CD4-positive, alpha-beta T cell treated with Interferon alpha-2 for 1 hour (primary cell): Measurements from ENCODE around the gene GPR141.

ENCODE experiments used
- DNase-seq, 2 donors: peaks; one replicate each; pipeline ENCODE4 v3.0.0-alpha.2; 2020 to 2022

Gene GPR141, protein sequence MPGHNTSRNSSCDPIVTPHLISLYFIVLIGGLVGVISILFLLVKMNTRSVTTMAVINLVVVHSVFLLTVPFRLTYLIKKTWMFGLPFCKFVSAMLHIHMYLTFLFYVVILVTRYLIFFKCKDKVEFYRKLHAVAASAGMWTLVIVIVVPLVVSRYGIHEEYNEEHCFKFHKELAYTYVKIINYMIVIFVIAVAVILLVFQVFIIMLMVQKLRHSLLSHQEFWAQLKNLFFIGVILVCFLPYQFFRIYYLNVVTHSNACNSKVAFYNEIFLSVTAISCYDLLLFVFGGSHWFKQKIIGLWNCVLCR

DNA sequence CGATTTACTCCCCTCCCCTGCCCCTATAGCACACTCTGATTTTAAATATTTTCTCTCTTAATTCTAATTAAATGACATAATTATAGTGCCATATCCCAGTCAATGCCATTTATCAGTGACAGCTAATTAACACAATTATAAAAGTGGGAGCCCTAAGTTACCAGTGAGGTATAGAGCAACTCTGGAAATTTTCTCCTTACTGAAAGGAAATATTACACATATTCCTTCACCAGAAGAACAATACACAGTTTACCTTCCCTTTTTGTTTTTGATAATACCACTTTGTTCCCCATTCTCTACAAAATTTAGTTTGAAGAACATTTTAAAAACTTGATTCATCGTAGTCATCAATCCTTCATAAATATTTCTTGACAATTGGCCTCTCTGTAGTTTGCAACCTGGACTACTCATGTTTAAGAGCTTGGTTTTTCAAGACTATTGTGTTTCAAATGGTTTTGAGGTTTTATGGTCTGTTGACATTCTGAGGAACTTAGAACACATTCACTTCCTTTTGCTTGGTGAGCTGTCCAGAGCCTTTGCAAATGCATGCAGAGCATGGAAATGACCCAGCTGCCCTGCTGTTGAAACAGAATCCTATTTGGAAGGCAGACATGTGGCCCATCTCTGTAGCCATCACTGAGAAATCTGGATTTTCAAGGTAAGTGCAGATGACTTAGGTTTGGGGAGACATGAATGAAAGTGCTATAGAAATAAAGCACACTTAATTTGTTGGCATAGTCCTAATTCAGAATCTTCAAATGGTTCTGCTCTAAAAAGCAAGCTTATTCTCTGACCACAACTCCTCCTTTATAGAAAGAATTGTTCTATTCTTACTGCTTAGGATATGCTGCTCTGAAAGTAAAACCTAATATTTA is at the start of gene GPR141:
GPR141 (plus strand) TSS at position 521 of the 875 bp plus-strand sequence. CDS start 56,628 bp downstream, outside the sequence.
- DNase-seq = peak in 1 of 2 donors; percentile 20

DNA sequence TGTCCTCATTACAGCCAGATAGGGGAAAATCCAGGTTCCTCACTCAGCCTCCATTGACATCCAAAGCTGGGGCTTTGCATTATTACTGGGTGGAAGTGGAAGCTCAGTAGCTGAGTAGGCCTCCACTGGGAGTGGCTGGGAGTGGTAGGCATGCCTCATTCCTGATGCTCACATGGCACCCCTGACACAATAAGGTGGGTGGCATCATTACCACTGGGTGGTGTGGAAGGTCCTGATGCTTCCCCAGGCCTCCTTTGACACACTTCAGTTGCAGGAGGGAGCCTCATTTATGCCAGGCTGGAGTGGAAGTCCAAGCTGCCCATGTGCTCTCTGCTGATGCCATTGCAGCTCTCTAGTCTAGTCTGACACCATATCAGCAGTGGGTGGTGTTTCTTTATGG is 48.2 kb upstream of the GPR141 start:
- no peak for DNase-seq

DNA sequence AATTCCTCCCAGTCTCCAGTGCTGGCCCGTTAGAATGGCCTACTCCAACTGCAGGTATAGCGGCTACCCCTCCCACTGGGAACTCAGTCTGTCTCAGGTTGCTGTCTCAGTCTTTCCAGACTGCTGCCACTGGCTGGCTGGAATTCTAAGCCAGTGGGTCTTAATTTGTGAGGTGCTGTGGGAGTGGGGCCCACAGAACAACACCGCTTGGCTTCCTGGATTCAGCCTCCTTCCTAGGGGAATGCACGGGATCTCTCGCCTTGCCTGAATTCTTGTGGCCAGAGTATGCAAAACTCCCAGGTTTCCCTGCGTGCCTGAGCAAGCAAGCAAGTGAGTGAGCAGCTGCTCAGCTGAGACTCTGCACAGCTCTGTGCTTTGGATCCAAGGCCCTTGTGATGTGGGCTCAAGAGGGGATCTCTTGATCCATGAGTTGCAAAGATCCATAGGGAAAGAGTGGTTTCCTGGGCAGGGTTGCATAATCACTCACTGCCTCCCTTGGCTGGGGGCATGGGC is 41.5 kb upstream of the GPR141 start:
- no peak for DNase-seq

DNA sequence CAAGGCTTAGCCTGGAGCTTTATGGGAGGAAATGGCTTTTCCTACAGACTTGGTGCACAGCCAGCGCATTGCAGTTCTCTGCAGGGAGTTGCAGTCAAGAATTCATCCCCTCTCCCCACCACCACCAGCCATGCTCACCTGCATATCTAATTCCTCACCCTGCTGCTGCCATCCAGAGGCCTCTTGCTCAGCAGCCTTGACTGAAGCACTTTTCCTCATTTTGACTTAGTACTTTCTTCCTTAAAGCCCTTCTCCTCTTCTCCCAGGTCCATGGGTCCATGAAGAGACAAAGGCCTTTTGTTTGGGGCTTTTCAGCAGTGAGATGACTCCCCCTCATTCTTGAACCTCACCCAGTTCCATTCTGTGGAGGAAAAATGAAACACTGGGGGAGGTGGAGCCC is 39.7 kb upstream of the GPR141 start:
- no peak for DNase-seq

DNA sequence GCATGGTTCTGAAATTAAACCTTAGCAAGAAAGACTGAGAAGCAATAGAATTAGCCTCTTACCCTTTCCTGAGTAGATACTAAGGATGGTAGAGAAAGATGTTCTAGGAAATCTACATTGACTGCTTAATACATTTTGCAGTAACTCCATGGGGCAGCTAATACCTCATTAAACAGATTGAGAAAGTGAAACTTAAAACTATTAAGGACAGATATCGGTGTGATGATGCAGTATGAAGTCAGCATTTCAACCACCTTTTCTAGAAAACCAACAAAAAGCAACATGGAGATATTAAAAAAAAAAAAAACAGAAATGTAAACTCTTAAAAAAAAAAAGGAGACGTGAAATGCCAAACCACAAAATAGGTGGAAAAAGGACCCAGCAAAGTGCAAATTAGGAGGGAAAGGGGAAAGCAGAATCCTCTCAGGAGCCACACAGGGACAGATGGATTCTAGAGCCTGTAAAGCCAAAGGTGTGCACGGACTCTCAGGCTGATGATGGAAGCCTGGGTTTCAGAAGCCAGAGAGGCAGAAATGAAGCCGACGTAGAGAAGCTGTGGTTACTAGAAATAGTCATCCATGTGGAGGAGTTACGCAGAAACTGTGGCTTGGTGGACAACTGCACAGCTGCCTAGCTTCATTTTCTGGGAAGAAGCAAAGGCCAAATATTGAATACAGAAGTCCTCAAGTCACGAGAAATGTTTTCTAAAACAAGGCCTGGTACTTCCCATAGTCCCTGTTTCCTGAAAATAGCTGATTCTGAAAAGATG is 38.1 kb upstream of the GPR141 start:
- no peak for DNase-seq

DNA sequence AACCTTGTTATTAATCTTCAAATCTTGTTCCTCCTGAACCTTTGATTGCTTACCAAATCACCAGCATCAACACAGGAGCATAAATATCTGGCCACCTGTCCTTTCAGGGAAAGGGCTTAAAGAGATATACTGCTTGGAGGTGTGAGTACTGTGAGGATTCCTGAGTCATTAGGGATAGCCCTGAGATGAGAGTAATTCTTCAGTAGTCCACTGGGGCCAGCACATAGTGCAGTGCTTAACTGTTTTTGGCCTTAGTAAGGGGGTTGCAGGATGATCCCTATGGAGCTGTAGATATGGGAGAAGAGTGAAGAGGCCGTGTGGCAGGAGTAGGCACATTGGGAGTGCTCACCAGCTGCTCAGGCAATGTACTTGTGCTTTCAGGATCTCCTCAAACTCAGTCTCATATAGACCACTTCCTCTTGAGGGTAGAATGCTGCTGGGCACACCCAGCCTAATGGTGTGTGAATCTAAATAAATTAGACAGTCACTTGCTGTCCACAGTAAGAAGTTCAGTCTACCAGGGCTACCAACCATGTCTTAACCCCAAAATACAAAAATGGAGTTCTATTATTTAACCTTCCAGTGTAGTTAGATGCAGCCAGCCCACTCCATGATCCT is 26.5 kb upstream of the GPR141 start:
- DNase-seq = peak in 1 of 2 donors; percentile 25

DNA sequence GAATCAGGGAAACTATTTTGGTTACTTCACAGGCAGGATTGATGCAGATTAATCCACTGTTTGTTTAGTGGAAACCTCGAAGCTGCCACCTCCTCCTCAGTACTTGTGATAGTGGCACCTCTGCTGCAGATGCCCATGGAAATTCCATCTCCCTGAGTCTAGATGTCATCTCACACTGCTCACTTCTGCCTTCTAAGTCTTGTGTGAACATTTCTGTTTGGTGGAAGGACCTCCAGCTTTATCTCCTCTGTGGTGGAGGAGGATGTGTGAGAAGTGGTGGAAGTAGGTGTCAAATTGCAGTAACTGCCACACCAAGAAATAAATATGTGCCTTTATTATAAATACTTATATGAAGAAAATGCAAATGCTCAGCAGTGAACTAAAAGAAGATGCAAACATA is 25.8 kb upstream of the GPR141 start:
- DNase-seq = peak in 1 of 2 donors; percentile 31

DNA sequence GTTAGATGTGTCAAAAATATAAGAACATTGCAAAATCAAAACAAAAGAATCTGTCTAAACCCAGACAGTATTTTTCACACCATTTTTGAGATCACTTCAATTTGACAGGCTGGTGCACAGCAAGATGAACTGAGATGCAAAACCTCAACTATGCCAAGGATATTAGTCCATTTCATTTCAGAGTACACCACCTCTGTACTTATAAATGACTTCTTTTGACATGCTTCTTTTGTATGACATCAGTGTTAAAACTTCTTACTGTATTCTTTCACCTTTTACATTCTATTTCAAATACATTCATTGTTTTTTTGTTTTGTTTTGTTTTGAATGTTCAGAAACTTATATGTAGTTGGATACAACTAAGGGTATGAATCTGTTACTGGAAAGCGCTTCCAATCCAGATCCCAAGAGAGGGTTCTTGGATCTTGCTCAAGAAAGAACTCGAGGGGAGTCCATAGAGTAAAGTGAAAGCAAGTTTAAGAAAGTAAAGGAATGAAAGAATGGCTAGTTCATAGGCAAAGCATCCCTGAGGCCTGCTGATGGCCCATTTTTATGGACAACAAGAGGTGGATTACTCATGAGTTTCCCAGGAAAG is 23.5 kb upstream of the GPR141 start:
- no peak for DNase-seq

DNA sequence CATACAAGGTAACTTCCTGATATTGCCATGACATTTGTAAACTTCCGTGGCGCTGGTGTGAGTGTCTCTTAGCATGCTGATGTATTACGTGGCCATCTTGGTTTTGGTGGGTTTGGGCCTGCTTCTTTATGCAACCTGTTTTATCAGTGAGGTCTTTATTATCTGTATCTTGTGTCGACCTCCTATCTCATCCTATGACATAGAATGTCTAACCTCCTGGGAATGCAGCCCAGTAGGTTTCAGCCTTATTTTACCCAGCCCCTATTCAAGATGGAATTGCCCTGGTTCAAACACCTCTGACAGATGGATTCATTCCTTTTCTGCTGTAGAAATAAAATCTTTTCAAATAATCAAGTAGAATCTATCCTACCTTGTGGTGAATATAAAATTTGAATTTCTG is 23.0 kb upstream of the GPR141 start:
- DNase-seq = no peak

DNA sequence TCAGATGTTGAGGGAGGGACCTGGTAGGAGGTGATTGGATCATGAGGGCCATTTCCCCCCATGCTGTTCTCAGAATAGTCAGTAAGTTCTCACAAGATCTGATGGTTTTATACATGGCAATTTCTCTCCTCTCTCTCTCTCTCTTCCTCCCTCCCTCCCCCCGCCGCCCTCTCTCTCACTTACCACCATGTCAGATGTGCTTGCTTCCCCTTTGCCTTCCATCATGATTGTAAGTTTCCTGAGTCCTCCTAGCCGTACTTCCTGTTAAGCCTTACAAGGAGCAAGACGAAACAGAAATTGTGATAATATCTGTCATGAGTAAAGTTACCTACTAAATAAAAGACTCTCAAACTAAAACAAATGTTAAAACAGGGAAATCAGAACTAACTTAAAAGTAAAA is 19.9 kb upstream of the GPR141 start:
- peak in 1 of 2 donors; percentile 32 for DNase-seq

DNA sequence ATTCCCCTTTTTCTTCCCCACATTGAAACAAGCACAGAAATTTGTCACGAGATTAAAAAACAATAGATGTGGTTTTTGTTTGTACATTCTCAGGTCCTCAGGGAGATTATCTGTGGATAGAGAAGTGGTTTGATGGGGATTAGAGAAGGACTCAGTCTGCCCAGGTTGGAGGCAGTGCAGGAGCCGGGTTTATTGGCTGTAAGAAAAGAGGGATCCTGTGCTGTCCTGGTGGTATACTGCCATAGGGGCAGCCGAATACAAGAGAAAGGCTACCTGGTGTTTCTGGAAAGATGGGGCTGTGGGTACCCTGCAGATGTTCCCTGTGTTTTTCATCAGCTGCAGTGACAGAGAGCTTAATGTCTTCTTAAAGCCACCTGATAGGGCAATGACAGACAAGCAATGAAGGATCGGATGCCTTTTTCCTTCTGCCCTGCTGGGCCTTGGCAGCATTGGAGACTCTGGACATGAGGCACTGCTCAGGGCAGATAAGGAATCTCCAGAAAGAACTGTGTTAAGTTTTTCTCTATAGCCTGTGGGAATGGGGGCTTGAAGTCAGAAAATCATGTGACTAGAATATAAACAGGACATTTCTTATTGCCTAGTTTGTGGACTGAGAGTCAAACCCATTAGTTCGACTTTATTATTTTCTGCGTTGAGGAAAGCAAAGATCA is 18.1 kb upstream of the GPR141 start:
- no peak for DNase-seq

DNA sequence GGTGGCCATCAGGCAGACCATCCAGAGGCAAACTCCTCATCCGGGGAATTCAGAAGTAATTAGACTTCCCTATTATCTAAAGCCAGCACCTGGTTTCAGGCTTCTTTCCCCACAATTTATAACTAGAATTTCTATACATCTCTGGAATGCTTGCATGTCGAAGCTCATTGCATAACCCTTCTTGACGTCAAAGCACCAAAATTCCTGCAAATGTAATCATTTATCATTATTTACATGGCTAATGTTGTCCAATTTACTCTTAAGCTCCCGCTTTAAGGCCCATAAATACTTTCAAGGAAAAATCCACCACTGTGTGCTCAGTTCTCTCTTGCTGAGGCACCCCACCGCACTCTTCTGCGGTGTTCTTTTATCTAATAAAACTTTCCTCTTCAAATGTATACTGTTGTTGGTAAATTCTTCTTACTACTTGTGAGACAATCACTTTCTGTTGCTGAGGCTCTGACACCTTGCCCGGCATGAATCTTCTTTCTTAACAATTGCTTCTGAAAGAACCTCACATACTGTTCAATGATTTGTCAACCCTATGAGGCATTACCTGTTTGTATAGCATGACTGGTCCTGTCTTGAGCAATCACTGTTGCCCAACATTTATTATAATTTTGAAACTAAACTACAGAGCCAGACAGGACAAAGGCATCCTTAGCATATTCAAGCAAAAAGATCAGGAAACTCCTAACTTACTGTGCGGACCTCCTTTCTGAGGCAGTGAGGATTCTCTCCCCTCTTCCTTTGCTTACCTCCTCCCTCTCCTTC is 17.4 kb upstream of the GPR141 start:
- DNase-seq = no peak

DNA sequence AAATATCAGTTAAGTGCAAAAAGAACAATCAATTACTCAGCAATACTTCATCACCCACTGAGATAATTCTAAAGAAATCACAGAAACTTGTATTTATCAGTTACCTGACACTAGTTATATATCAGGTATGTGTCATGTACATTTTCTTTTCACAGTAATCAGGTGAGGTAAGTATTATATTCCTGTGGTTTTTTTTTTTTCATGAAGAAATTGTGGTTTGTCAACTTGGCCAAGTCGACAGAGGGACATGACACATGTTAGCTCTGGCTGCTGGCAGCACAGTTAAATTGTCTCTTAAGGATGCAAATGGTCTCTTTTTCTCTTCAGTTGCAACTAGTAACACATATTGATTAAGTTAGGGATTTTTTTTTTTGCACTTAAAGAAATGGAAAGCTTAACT is 13.7 kb upstream of the GPR141 start:
- no peak for DNase-seq

DNA sequence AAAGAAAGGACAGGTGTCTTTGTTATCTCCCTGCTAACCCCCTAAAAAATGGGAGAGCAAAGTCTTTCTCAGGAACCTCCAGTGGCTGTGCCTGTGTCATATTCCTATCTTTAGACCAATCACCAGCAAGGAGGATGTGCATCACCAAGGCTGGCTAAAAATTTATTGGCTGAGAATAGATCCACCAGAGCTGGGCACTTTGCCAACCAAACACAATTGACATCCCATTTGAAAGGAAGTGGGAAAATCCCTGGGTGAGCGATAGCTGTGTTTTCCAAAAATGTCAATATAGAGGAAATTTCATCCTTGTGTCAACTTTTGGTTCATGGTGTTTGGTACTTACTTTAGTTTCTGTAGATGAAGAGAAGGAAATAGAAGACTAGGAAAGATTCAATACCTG is 13.1 kb upstream of the GPR141 start:
- no peak for DNase-seq

DNA sequence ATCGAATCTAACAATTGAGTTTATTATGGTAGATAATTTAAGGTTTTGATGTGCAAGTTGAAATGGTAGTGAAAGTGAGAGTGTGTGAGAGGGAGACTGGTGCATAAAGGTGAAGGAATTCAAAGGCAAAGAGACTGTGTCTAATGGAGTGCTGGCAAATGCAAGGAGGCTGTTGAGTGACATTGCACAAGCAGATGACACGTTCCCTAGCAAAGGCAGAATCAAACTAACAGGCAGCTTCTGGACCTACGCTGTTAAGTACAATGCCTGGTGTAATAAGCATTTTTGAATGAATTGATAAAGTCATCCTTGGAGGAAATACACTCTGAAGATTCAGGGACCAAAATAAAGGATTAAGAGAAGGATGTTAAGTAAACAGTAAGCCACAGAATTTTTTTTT is 11.7 kb upstream of the GPR141 start:
- DNase-seq = no peak

DNA sequence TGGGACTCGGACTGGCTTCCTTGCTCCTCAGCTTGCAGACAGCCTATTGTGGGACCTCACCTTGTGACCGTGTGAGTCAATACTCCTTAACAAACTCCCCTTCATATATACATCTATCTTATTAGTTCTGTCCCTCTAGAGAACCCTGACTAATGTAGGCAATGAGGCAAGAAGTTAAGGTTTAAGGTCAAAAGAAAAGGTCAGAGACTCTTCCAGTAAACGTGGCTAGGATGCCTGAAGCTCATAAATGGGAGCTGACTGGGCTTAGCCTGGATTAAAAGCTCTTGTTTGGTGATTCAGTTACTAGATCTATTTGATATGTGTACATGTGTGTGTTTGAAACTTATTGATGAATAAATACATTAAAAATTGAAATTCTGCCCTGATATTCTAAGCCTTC is 10.6 kb upstream of the GPR141 start:
- no peak for DNase-seq

DNA sequence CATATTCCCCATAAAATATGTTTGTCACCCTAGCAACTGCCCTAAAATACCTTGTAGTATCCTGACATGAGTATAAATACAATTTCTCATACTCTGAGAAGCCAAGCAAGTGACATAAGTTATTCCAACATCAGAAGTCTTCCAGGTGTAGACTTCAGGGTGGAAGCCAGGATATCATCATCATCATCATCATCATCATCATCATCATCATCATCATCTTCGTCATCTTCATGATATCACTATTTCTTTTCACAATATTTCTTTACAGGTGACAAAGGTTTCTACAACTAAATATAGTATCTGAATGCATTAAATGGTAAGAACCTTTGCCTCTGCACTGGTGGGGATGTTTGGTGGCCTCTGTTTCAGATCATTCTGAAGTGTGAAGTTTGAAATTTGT is 10.0 kb upstream of the GPR141 start:
- no peak for DNase-seq

DNA sequence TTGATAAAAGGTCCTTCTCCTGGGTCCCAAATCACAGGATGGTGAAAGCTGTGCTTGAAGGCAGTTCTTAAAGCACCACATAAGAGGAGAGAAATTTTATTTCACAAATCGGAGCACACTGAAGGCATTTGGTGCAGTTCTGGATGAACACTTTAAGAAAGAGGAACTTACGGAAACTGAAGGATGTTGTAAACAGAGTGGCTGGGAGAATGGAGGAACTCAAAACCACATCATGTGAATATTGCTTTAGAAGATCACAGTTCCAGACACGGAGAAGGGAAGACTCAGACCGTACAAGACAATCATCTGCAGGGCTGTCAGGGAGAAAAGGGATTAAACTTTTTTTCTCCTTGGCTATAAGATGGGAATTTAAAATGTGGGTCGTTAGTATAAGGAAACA is 9.0 kb upstream of the GPR141 start:
- no peak for DNase-seq

DNA sequence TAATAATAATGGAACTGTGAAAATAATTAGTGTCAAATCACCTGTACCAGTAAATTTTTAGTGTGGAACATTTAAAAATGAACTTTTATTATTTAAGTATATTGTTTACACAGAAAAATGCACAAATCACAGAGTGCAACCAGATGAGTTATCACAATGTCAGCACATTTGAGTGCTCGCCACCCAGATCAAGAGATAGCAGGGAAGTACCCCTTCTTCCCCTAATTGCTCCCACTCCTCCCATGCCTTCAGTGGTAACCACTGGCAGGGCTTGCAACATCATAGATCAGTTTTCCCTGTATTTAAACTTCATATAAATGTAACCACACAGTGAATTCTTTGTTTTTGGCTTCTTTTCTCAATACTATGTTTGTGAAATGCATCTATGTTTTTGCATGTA is 7.8 kb upstream of the GPR141 start:
- no peak for DNase-seq

DNA sequence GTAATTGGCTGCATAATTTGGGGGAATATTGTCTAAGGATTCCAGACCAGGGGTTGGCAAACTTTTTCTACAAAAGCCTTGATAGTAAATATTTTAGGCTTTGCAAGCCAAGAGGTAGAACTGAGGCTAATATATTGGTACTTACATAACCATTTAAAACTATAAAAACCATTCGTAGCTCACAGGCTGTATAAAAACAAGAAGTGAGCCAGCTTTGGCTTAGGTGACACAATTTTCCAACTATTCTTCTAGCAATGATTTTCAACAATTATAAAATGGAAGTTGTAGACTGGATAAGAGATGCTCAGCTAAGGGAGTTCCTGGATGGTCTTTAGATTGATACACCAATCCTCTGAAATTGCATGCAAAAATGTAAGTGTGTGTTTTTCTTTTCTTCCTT is 1.4 kb downstream of the GPR141 start:
- no peak for DNase-seq
